SW 1271 (cell line): Measurements from ENCODE around the gene TARBP2.
"Not testable (repeated sequence)": the region's sequence is repeated elsewhere in the genome, so short reads cannot be mapped to it uniquely, and the experiment has no call there.

Experiments
- DNase-seq, 2 experiments: peaks; one replicate each; lab custom pipeline; 2025; lab: John Stamatoyannopoulos, UW

Gene TARBP2

GRCh38 chr12:53513712-53514410, 12.8 kb downstream of the TARBP2 start:
- DNase-seq, result no peak

GRCh38 chr12:53514628-53515290, 13.7 kb downstream of the TARBP2 start:
- no peak for DNase-seq

GRCh38 chr12:53515291-53515680, 14.2 kb downstream of the TARBP2 start:
- DNase-seq, result no peak

DNA sequence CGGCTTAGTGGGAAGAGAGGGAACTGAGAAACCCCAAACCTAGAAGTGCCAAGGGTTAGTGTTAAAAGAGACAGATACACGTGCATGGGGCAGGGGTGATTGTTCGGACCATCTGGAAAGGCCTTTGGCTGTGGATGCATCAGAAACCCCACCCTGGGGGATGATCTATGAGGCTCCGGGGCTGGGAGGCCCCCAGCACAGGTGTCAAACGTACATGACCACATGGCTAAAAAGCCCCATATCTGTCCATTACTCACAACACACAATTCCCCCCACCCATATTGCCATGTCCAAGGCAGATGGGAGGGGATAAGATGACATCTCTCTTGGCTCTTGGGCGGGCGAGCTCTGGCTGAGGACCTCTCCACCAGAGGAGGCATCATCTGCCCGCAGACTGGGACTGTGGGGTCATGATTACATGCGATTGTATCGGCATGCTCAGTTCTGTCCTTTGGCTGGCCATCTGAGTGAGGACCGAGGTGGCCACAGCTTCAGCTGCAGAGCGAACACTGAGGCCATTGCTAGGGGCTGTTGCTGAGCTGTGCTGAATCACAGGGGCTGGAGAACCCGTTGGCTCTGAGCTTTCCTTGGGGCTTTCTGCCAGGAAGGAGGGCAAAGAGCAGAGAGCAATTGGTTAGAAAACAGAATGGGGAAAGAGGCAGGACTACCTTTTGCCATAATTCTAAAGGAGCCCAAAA, 15.8 kb downstream of the TARBP2 start:
- DNase-seq, result no peak

- no peak for DNase-seq
Observed at GRCh38 chr12:53518381-53518780, 17.3 kb downstream of the TARBP2 start.

GRCh38 chr12:53523131-53523530, 22.0 kb downstream of the TARBP2 start:
- DNase-seq, result no peak

DNA sequence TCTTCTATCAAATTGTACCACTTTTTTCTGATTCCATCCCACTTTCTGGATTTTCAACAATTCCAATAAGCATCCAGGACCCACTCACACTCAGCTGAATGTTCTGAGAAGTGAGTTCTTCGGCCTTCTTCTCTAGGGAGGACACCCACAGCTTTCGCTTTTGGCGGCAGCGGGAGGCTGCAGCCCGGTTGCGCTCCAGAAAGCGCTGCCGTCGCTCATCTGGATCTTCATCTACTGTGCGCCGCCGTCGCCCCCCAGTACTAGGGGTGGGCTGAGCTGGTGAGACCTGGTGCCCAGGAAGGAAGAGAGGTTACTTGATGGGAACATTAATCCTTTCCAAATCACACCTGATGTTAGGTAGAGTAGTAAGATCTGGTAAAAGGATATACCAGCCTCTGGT, 23.4 kb downstream of the TARBP2 start:
- DNase-seq, result no peak

DNA sequence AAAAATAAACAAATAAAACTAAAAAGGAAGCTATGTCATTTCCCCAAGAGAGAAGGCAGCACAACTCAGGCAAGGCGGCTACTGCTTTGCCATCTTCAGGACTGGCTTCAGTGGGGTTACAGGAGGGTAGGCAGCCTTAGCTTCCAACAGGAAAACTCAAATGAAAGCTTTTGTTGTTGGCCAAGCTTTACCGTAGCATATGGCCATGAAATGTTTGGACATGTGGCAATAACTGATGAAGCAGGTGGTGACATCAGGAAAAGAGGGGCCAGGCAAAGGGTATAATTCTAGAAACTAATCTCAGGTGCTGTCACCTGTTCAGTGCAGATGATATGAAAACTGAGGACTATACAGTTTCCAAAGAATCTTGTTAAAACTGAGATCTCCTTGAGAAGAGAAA, 29.0 kb downstream of the TARBP2 start:
- DNase-seq, result no peak

- no peak for DNase-seq
Observed at GRCh38 chr12:53530920-53531319, 29.8 kb downstream of the TARBP2 start.

GRCh38 chr12:53532021-53532420, 30.9 kb downstream of the TARBP2 start:
- no peak for DNase-seq

DNA sequence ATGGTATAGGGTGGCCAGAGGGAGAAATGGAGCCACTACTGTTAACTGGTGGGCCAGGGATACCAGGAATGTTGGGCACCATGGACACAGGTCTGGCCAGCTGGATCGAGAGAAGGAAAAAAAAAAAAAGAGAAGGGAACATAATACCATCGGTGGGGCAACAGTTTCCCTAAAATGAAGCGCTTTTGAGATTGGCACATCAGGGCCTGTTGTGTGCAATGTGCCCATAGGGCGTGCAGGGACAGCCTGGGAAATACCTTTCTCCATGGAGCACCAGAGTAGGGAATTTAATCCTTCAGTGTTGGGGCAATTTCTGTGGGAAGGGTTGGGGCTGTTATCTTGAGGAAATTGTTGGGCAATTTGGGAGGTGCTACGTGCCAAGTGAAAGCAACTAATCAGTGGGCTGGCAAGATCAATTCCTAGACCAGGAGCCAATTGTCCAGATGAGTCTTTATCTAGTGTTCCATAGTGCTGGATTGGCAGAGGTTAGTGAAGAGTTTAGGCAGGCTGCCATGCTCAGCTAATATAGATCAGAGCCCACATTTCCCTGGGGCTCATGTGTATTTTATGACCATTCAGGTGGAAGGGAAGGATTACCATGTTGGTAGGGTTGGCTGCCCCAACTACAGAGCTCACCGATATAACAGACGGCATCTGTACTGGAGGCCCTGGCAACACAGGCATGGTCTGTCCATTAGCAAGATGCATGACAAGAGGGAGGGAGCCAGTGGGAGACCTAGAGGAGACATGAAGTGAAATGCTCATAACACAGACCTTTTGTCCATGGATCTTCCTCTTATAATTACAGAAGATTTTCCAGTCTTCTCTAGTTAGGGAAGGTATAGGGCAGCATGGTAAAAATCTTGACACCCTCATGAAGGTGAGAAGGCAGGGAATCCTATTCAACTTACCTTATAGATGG, 31.7 kb downstream of the TARBP2 start:
- DNase-seq, result no peak

DNA sequence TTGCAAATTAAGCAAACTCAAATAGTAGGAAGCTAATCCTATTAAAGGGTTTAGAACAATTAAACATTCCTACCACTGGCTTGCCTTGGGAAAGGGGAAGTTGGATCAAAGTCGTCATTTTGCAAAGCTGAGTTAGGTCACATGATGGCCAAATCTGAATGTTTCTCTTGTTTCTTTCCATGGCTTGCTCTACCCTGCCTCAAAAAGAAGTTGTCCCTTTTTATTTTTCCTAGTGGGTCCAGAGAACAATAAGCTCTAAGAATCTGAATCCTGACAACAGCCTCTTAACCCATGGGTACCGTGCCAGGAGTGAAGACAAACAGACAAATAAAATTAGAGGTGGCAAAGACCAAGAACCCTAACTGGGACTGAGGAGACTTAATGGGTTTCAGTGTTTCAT, 32.4 kb downstream of the TARBP2 start:
- DNase-seq, result no peak

DNA sequence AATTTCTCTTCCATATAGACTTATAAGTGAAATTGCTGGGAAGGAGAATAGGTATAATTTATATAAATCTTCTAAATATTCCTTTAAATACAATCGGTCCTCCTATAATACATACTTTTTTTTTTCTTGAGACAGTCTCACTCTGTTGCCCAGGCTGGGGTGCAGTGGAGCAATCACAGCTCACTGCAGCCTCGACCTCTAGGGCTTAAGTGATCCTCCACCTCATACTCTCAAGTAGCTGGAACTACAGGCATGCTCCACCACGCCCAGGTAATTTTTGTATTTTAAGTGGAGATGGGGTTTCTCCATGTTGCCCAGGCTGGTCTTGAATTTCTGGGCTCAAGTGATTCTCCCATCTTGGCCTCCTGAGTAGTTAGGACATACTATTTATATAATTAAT, 35.9 kb downstream of the TARBP2 start:
- DNase-seq, result no peak

DNA sequence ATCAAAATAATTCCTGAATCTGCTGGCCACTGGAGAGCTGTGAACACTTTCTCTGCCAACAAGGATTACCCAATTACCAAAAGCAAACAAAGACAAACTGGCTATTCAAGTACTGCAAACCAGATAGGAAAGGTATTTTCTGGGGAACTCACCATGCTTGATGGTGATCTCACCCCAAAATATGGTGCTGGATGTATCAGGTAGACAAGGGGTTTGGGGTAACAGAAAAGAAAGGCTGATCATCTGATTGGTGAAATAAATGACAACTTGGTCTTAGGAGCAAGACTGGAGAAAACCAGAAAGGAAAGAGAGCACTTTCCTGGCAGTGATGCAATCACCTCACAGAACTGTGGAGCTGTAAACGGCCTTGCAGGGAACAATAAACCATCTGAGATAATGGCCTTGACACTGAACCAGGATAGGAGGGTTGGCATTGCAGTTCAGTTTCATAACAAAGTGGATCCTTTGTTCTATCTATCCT, 37.2 kb downstream of the TARBP2 start:
- DNase-seq, result no peak

DNA sequence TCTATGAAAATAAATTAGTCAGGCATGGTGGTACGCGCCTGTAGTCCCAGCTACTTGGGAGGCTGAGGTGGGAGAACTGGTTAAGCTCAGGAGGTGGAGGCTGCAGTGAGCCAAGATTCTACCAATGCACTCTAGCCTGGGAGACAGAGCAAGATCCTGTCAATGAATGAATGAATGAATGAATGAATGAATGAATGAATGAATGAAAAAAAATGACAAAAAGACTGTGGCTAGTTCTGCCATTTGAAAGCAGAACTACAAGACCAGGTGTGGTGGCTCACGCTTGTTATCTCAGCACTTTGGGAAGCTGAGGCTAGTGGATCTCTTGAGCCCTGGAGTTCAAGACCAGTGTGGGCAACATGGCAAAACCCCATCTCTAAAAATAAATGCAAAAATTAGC, 38.4 kb downstream of the TARBP2 start:
- DNase-seq, result no peak

DNA sequence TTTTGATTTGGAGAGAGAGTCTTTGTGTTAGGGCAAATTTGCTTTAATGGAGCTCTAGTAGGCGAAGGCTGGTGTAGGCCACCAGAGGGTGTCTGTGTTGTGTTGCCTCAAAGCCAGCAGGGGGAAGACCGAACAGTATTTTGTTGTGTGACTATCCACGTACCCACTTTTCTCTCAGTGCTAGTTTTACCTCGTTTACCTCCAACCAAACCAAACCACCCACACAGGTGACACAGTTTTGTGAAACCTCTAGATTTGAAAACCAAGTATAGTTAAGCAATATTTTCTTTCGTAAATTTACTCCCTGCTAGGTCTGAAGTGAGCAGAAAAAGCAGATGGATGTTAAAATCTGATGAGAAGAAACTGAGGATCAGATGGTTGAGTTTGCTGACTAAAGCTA, 42.5 kb downstream of the TARBP2 start:
- peak; percentile 25 to 59 for DNase-seq

- not testable (repeated sequence) for DNase-seq
Observed at GRCh38 chr12:53548354-53548753, 47.3 kb downstream of the TARBP2 start.

DNA sequence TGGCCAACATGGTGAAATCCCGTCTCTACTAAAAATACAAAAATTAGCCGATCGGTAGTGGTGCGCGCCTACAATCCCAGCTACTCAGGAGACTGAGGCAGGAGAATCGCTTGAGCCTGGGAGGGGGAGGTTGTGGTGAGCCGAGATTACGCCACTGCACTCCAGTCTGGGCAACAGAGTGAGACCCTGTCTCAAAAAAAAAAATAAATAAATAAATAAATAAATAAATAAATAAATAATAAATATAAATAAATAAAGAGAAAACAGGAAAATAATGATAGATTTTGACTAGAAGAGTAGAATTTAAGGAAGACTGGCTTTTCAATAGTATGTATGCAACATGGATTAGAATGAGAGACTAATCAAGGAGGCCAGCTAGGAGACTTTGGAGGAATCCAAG, 49.0 kb downstream of the TARBP2 start:
- DNase-seq, result not testable (repeated sequence)

DNA sequence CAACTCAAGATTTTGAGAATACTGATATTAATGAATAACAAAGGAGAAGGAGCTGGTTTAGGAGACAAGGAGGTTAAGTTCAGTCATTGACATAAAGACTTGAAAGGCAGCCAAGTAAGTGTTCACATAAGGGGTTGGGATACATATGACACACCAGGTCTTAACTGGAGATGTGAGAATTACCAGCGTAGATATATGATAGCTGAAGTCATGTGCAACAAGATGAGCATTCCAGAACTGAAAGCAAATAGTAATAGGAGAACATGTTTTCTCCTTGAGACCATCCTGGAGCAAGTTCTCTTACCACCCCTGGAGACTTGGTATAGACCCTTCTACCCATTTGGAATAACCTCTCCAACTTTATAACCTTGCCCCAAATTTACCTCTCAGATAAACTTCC, 49.5 kb downstream of the TARBP2 start:
- no peak for DNase-seq

GRCh38 chr12:53551889-53552291, 50.8 kb downstream of the TARBP2 start:
- no peak for DNase-seq

- no peak for DNase-seq
Observed at GRCh38 chr12:53552361-53553327, 51.6 kb downstream of the TARBP2 start.
